ENCODE results near the gene AP2A2. TPM values are rescaled to one million over a fixed set of nuclear protein-coding genes. Genes with fewer than 3 reads are reported as not detected.

Gene AP2A2
- total RNA-seq, 4 donors from 2014 or later, result 49.5 to 82.6 (median 72.2) TPM

DNA sequence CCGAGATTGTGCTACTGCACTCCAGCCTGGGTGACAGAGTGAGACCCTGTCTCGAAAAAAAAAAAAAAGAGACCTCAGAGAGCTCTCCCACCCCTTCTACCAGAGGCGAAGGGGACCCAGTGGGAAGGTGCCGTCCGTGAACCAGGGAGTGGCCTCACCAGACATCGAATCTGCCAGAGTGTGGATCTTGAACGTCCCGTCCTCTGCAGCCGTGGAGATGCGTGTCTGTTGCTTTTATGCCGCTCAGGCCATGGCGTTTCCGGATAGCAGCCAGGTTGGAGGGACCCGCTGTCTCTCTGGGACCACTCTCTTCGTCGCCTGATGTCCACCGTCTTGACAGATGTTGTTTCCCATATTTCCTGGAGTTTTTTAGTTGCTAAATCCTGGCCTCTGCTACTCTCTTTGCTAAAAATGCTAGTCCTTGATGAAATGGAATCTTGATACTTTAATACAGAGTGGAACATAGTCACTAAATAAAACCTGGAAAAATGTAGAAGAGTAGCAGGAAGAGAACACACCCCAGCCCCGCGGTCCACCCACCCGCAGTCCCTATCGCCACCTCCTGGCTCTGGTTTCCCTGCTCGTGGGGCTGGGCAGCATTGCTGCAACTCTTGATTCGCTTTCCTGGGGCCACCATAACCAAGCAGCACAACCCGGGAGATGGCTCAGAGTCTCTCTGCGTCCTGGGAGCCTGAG is 122.9 kb downstream of the AP2A2 start:
- TF ChIP-seq POLR2A (IDR thresholded peaks at IDR 0.05; ENCODE audit: low read depth) (no peak), EP300 (IDR thresholded peaks at IDR 0.05) (no peak), CTCF (IDR thresholded peaks at IDR 0.05) (no peak), POLR2AphosphoS5 (IDR thresholded peaks at IDR 0.05) (no peak)
- no peaks in the 10 kb centered on the region for H3K9me3 ChIP-seq
- no peaks in the 10 kb centered on the region for H3K36me3 ChIP-seq
- H3K27ac ChIP-seq (replicated peaks in 1 of 4), result no peak overlapping the region
- DNase-seq (ENCODE audit: extremely low spot score), result no peak
- H3K4me3 ChIP-seq, result no peak overlapping the region
- H3K4me1 ChIP-seq, result peaks cover 0 to 10% (median 0%) of the 10 kb centered on the region in 4 donors
- WGBS, result 58% methylated on average over 25 of the region's 25 CpGs
- intact Hi-C loops (cut with DNase I), result no loop called here
- peaks cover 0 to 65% (median 10%) of the 10 kb centered on the region in 4 donors for H3K27me3 ChIP-seq

- no peak for DNase-seq (ENCODE audit: extremely low spot score)
- TF ChIP-seq POLR2AphosphoS5 (IDR thresholded peaks at IDR 0.05) (no peak), EP300 (IDR thresholded peaks at IDR 0.05) (no peak), POLR2A (IDR thresholded peaks at IDR 0.05; ENCODE audit: low read depth) (no peak), CTCF (IDR thresholded peaks at IDR 0.05) (no peak)
- WGBS, result 91% methylated on average over 6 of the region's 6 CpGs
- no peaks in the 10 kb centered on the region for H3K36me3 ChIP-seq
- H3K27me3 ChIP-seq, result peaks cover 0 to 69% (median 13%) of the 10 kb centered on the region in 4 donors
- intact Hi-C loops (cut with DNase I), result no loop called here
- no peak overlapping the region for H3K4me3 ChIP-seq
- no peaks in the 10 kb centered on the region for H3K9me3 ChIP-seq
- no peak overlapping the region for H3K27ac ChIP-seq (replicated peaks in 1 of 4)
- H3K4me1 ChIP-seq, result peaks cover 0 to 10% (median 0%) of the 10 kb centered on the region in 4 donors
Measured at GRCh38 chr11:1049071-1049405, 123.4 kb downstream of the AP2A2 start.

DNA sequence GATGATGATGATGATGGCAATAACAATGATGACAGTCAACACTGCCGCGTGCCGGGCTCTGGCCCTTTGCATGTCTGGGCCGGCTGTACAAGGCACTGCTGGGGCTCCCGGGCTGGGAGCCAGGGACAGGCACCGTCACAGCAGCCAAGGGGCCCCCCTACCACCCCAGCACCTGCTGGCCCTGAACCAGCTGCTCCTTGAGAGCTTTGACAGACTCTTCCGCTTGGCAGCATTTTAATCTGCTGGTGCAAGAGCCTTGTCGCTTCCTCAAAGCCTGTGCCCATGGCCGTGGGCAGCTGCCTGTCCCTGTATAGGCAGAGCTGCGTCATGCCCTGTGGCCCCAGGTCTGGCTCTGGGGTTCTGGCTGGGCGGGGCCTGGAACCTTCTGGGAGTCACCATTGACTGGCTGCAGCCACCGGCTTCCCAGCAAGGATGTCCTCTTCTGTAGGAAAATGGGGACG is 123.8 kb downstream of the AP2A2 start:
- Histone ChIP-seq H3K36me3 (no peaks in the 10 kb centered on the region), H3K27ac (replicated peaks in 1 of 4) (no peak overlapping the region), H3K4me1 (peaks cover 0 to 10% (median 0%) of the 10 kb centered on the region in 4 donors), H3K9me3 (no peaks in the 10 kb centered on the region), H3K4me3 (no peak overlapping the region), H3K27me3 (peaks cover 0 to 73% (median 14%) of the 10 kb centered on the region in 4 donors)
- DNase-seq (ENCODE audit: extremely low spot score), result no peak
- WGBS, result 64% methylated on average over 10 of the region's 13 CpGs
- intact Hi-C loops (cut with DNase I), result no loop called here
- TF ChIP-seq POLR2A (IDR thresholded peaks at IDR 0.05; ENCODE audit: low read depth), result no peak
- TF ChIP-seq CTCF (IDR thresholded peaks at IDR 0.05), result no peak
- TF ChIP-seq POLR2AphosphoS5 (IDR thresholded peaks at IDR 0.05), result no peak
- no peak for TF ChIP-seq EP300 (IDR thresholded peaks at IDR 0.05)

GRCh38 chr11:1049911-1050580 is 124.4 kb downstream of the AP2A2 start:
- Histone ChIP-seq H3K4me1 (peaks cover 0 to 10% (median 0%) of the 10 kb centered on the region in 4 donors), H3K9me3 (no peaks in the 10 kb centered on the region), H3K27ac (replicated peaks in 1 of 4) (no peak overlapping the region), H3K4me3 (no peak overlapping the region), H3K27me3 (peaks cover 0 to 79% (median 15%) of the 10 kb centered on the region in 4 donors), H3K36me3 (no peaks in the 10 kb centered on the region)
- 35% methylated on average over 4 of the region's 18 CpGs for WGBS
- intact Hi-C loops (cut with DNase I), result loop anchor here (2.0 to 5.0 kb wide), 2 partner anchors 148 to 201 kb away; no protein-coding TSS in a partner anchor
- no peak for DNase-seq (ENCODE audit: extremely low spot score)
- TF ChIP-seq EP300 (IDR thresholded peaks at IDR 0.05), result no peak
- TF ChIP-seq POLR2AphosphoS5 (IDR thresholded peaks at IDR 0.05), result no peak
- no peak for TF ChIP-seq CTCF (IDR thresholded peaks at IDR 0.05)
- no peak for TF ChIP-seq POLR2A (IDR thresholded peaks at IDR 0.05; ENCODE audit: low read depth)
